Activated CD4-positive, alpha-beta T cell treated with anti-CD3 and anti-CD28 coated beads for 48 hours (primary cell): ENCODE measurements around the gene PRDM7.
"Not testable (repeated sequence)": the region's sequence is repeated elsewhere in the genome, so short reads cannot be mapped to it uniquely, and the experiment has no call there.

Source experiments
- DNase-seq: peaks from one replicate; pipeline ENCODE4 v3.0.0-alpha.2; 2020

PRDM7 gene

GRCh38 chr16:90011508-90011819 lies 65.7 kb downstream of the PRDM7 start:
- no peak for DNase-seq

- DNase-seq: no peak
Observed at GRCh38 chr16:90010676-90011507, 66.2 kb downstream of the PRDM7 start.

GRCh38 chr16:90009172-90009899 lies 67.8 kb downstream of the PRDM7 start:
- no peak for DNase-seq

GRCh38 chr16:90008708-90009145 lies 68.4 kb downstream of the PRDM7 start:
- DNase-seq: peak; percentile 73

- DNase-seq: not testable (repeated sequence)
Observed at GRCh38 chr16:90007635-90008234, 69.4 kb downstream of the PRDM7 start.

- no peak for DNase-seq
Observed at GRCh38 chr16:90007015-90007414, 70.1 kb downstream of the PRDM7 start.
